Ishikawa (cell line): ENCODE measurements around the gene RNF152.

Experiments
- CEBPB ChIP-seq: IDR thresholded peaks from 2 replicates; pipeline ENCODE4 v1.6.1; 2012
- CREB1 ChIP-seq: IDR thresholded peaks from 2 replicates; pipeline ENCODE4 v1.6.1; 2012; ENCODE audit warnings: low read depth
- EGR1 ChIP-seq: IDR thresholded peaks from 2 replicates; pipeline ENCODE4 v1.6.1; 2012
- EP300 ChIP-seq: IDR thresholded peaks from 2 replicates; pipeline ENCODE4 v1.6.1; 2012; ENCODE audit warnings: borderline replicate concordance
- FOXM1 ChIP-seq: IDR thresholded peaks from 2 replicates; pipeline ENCODE4 v1.6.1; 2012; ENCODE audit warnings: low read depth, borderline replicate concordance
- NFIC ChIP-seq: IDR thresholded peaks from 2 replicates; pipeline ENCODE4 v1.6.1; 2012
- RAD21 ChIP-seq: IDR thresholded peaks from 2 replicates; pipeline ENCODE4 v1.6.1; 2012; ENCODE audit warnings: low read depth
- TAF1 ChIP-seq: IDR thresholded peaks from 2 replicates; pipeline ENCODE4 v1.6.1; 2012; ENCODE audit warnings: low read depth, mild to moderate bottlenecking
- TCF12 ChIP-seq: IDR thresholded peaks from 2 replicates; pipeline ENCODE4 v1.6.1; 2012; ENCODE audit warnings: low read depth
- TEAD4 ChIP-seq: IDR thresholded peaks from 2 replicates; pipeline ENCODE4 v1.6.1; 2012
- YY1 ChIP-seq: IDR thresholded peaks from 2 replicates; pipeline ENCODE4 v1.6.1; 2012; ENCODE audit warnings: low read depth
- ZBTB7A ChIP-seq: IDR thresholded peaks from 2 replicates; pipeline ENCODE4 v1.6.1; 2012; ENCODE audit warnings: low read depth
- TF ChIP-seq, protein P1 (sequence below): IDR thresholded peaks from 2 replicates; pipeline ENCODE4 v1.6.1; 2012; ENCODE audit warnings: low read depth, mild to moderate bottlenecking
- TF ChIP-seq, protein P2 (sequence below): IDR thresholded peaks from 2 replicates; pipeline ENCODE4 v1.6.1; 2012

DNA sequence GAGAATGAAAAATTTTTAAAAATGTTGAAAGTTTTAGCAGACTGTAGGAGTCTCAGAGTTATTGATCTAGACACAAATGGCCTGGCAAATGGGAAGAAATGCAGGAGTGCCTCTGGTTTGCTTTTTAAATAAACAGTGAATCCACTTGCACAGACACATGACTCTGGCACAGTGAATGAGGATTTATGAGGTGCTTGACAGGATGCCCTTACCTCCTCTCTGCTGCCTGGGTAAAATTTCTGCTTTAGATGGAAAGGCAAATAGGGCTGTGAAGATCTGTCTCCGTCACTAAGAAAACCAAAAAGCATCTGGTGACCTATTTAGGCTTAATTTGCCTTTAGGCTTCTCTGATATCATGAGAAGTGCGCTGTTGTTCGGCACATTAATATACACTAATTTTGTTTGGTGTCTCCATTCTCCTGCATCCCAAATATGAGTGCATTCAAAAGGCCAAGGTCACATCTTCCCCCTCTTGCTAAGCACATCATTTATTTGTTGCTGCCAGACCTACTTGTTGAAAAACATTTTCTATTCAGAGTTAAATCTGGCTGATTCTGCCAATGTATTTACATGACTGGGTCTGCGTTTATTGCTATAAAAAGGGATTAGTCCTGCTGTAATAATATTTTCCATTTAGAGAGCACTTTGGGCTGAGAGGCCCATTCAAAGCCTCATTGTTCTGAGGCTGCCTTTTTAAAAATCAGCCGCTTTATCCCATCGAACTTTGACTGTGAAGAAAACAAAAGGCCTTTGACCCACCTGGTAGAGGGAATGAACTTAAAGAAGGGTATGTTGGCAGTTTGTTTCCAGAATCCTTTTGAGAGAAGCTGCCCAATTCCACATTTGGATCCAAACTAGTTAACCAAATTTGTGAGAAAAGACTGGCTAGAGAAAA is 94.9 kb downstream of the RNF152 start:
- TF ChIP-seq NFIC (no peak), TAF1 (no peak), YY1 (no peak), RAD21 (no peak), EGR1 (no peak), CEBPB (no peak), EP300 (no peak), ZBTB7A (no peak), CREB1 (no peak), TCF12 (no peak), FOXM1 (no peak), TEAD4 (no peak)
- TF ChIP-seq, protein P1, sequence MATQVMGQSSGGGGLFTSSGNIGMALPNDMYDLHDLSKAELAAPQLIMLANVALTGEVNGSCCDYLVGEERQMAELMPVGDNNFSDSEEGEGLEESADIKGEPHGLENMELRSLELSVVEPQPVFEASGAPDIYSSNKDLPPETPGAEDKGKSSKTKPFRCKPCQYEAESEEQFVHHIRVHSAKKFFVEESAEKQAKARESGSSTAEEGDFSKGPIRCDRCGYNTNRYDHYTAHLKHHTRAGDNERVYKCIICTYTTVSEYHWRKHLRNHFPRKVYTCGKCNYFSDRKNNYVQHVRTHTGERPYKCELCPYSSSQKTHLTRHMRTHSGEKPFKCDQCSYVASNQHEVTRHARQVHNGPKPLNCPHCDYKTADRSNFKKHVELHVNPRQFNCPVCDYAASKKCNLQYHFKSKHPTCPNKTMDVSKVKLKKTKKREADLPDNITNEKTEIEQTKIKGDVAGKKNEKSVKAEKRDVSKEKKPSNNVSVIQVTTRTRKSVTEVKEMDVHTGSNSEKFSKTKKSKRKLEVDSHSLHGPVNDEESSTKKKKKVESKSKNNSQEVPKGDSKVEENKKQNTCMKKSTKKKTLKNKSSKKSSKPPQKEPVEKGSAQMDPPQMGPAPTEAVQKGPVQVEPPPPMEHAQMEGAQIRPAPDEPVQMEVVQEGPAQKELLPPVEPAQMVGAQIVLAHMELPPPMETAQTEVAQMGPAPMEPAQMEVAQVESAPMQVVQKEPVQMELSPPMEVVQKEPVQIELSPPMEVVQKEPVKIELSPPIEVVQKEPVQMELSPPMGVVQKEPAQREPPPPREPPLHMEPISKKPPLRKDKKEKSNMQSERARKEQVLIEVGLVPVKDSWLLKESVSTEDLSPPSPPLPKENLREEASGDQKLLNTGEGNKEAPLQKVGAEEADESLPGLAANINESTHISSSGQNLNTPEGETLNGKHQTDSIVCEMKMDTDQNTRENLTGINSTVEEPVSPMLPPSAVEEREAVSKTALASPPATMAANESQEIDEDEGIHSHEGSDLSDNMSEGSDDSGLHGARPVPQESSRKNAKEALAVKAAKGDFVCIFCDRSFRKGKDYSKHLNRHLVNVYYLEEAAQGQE, result no peak
- TF ChIP-seq, protein P2, sequence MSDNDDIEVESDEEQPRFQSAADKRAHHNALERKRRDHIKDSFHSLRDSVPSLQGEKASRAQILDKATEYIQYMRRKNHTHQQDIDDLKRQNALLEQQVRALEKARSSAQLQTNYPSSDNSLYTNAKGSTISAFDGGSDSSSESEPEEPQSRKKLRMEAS, result no peak
